Progenitor cell of endocrine pancreas (in vitro differentiated cells): Measurements from ENCODE around the gene AMACR. TPM values are rescaled to one million over a fixed set of nuclear protein-coding genes. Genes with fewer than 3 reads are reported as not detected.
A peak's percentile ranks its signal among the peaks of the same experiment; 100 is the strongest.
"Not testable (repeated sequence)": the region's sequence is repeated elsewhere in the genome, so short reads cannot be mapped to it uniquely, and the experiment has no call there.

ENCODE experiments used
- DNase-seq: peaks from one replicate; pipeline ENCODE4 v3.0.0; 2021; ENCODE audit warnings: low spot score; ENCODE audit not compliant: unreplicated experiment
- H3K27ac Mint-ChIP-seq: 2 replicates; pipeline ENCODE4 v1.8.0; 2021; ENCODE audit warnings: mild to moderate bottlenecking, moderate library complexity, mixed read lengths
- H3K27me3 Mint-ChIP-seq: 2 replicates; pipeline ENCODE4 v1.8.0; 2021; ENCODE audit warnings: mixed read lengths
- H3K36me3 Mint-ChIP-seq: 2 replicates; pipeline ENCODE4 v1.8.0; 2022; ENCODE audit warnings: mixed read lengths; ENCODE audit not compliant: insufficient read depth
- H3K4me1 Mint-ChIP-seq: 2 replicates; pipeline ENCODE4 v1.8.0; 2021; ENCODE audit warnings: low read depth, mixed read lengths
- H3K4me3 Mint-ChIP-seq: 2 replicates; pipeline ENCODE4 v1.8.0; 2021; ENCODE audit warnings: low read depth, mild to moderate bottlenecking, moderate library complexity, mixed read lengths
- H3K9me3 Mint-ChIP-seq: 2 replicates; pipeline ENCODE4 v1.8.0; 2021; ENCODE audit warnings: low read depth, mixed read lengths
- total RNA-seq: library from RNA; stranded (reverse); gene quantifications from 2 replicates; pipeline ENCODE4 v1.2.1, GENCODE V29; 2021
- TF ChIP-seq, protein P1 (sequence below): fragments of 200-600 bp; sonication (generic); IDR thresholded peaks from one replicate; pipeline ENCODE4 v1.5.0; 2021; ENCODE audit warnings: antibody characterized with exemption, mild to moderate bottlenecking; ENCODE audit not compliant: unreplicated experiment

AMACR gene
- total RNA-seq, 1 donor from 2014 or later, result 22.0 TPM

DNA sequence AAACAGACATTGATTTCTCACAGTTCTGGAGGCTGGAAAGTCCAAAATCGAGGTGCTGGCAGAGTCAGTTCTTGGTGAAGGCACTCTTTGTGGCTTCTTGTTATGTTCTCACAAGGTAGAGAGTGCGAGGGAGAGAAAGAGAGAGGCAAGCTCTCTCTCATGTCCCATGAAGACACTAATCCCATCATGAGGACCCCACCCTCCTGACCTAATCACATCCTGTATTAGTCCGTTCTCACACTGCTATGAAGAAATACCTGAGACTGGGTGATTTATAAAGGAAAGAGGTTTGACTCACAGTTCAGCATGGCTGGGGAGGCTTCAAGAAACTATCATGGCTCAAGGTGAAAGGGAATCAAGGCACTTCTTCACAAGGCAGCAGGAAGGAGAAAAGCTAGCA, 5.7 kb upstream of the AMACR start:
- Mint-ChIP-seq H3K27ac (no peak overlapping the region), H3K4me3 (no peak overlapping the region), H3K4me1 (peaks cover 25% of the 10 kb centered on the region), H3K27me3 (no peaks in the 10 kb centered on the region), H3K36me3 (peaks cover 6% of the 10 kb centered on the region), H3K9me3 (peaks cover 13% of the 10 kb centered on the region)
- TF ChIP-seq, protein P1, sequence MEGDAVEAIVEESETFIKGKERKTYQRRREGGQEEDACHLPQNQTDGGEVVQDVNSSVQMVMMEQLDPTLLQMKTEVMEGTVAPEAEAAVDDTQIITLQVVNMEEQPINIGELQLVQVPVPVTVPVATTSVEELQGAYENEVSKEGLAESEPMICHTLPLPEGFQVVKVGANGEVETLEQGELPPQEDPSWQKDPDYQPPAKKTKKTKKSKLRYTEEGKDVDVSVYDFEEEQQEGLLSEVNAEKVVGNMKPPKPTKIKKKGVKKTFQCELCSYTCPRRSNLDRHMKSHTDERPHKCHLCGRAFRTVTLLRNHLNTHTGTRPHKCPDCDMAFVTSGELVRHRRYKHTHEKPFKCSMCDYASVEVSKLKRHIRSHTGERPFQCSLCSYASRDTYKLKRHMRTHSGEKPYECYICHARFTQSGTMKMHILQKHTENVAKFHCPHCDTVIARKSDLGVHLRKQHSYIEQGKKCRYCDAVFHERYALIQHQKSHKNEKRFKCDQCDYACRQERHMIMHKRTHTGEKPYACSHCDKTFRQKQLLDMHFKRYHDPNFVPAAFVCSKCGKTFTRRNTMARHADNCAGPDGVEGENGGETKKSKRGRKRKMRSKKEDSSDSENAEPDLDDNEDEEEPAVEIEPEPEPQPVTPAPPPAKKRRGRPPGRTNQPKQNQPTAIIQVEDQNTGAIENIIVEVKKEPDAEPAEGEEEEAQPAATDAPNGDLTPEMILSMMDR, result no peak
- DNase-seq, result no peak

DNA sequence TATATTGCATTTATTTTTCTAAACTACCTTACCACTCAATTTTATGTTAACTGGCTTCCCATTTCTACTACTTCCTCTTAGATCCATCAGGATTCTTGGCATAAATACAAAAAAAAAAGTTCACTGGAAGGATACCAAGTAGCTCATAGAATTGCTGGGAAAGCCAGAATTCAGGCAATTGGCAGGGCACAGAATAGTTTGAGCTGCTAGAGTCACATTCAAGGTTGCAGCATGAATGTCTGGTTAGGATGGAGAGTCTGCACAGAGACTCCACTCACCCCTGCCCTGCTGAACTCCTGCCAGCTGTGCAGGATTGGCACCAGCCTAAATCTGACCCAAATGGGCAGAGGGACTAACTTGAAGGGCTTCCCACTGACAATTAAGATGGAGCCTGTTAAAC, 4.9 kb upstream of the AMACR start:
- TF ChIP-seq, protein P1, result no peak
- Mint-ChIP-seq H3K36me3 (peaks cover 6% of the 10 kb centered on the region), H3K27me3 (no peaks in the 10 kb centered on the region), H3K27ac (no peak overlapping the region), H3K4me3 (no peak overlapping the region), H3K9me3 (peaks cover 13% of the 10 kb centered on the region), H3K4me1 (peaks cover 28% of the 10 kb centered on the region)
- no peak for DNase-seq

DNA sequence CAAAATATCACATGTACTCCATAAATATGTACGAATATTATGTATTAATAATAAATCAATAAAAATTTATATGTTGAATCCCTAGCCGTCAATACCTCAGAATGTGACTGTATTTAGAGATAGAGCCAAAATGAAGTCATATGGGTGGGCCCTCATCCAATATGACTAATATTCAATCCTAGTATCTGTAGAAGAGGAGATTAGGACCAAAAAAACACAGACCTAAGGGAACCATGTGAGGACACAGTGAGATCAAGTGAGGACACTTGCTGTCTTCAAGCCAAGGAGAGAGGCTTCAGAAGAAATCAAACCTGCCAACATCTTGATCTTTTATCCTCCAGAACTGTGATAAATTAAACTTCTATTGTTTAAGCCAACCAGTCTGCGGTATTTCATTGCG, 3.7 kb upstream of the AMACR start:
- TF ChIP-seq, protein P1, result no peak
- Mint-ChIP-seq H3K27ac (no peak overlapping the region), H3K36me3 (peaks cover 6% of the 10 kb centered on the region), H3K4me3 (no peak overlapping the region), H3K27me3 (no peaks in the 10 kb centered on the region), H3K9me3 (peaks cover 13% of the 10 kb centered on the region), H3K4me1 (peaks cover 30% of the 10 kb centered on the region)
- no peak for DNase-seq

DNA sequence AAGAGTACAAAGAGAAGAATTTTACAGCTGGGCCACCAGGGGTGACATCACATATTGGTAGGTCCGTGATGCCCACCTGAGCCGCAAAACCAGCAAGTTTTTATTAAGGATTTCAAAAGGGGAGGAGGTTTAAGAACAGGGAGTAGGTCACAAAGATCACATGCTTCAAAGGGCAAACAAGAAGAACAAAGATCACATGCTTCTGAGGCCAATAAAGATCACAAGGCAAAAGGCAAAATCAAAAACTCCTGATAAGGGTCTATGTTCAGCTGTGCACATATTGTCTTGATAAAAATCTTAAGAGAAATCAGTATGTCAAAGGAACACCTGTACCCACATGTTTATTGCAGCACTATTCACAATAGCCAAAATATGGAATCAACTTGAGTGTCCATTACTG, 2.3 kb upstream of the AMACR start:
- not testable (repeated sequence) for H3K27me3 Mint-ChIP-seq, DNase-seq, H3K4me3 Mint-ChIP-seq, H3K36me3 Mint-ChIP-seq
- H3K27ac Mint-ChIP-seq, result peak overlapping the region; percentile 82
- H3K9me3 Mint-ChIP-seq, result peaks cover 13% of the 10 kb centered on the region
- H3K4me1 Mint-ChIP-seq, result peaks cover 36% of the 10 kb centered on the region

DNA sequence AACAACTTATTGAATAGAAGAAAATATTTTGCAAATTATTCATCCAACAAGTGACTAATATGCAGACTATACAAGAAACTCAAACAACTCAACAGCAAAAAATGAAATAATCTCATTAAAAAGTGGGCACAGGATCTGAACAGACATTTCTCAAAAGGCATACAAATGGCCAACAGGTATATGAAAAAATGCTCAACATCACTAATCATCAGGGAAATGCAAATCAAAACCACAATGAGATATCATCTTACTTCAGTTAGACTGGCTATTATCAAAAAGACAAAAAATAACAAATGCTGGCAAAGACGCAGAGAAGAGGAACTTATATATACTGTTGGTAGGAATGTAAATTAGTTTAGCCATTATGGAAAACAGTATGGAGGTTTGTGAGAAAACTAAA, 1.8 kb upstream of the AMACR start:
- Mint-ChIP-seq H3K4me3 (peak overlapping the region; percentile 87), H3K4me1 (peaks cover 37% of the 10 kb centered on the region), H3K27ac (peak overlapping the region; percentile 99), H3K9me3 (peaks cover 13% of the 10 kb centered on the region), H3K36me3 (peaks cover 9% of the 10 kb centered on the region), H3K27me3 (no peaks in the 10 kb centered on the region)
- TF ChIP-seq, protein P1, result no peak
- no peak for DNase-seq

DNA sequence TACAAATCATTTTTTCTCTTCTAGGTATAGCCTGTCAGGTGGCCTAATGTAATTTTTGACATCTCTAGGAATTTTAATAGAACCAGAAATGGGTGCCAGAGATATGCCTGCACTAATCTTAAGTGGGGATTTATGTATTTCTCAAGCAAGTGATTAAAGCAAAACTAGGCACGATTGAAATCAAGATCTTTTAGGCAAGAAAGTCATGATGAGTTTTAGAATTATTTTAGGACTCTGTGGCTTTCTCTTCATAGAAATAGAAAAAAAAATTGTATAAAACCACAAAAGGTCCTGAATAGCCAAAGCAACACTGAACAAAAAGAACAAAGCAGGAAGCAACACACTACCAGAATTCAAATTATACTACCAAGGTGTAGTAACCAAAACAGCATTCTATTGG, 952 bp upstream of the AMACR start:
- peaks cover 38% of the 10 kb centered on the region for H3K4me1 Mint-ChIP-seq
- peaks cover 12% of the 10 kb centered on the region for H3K9me3 Mint-ChIP-seq
- TF ChIP-seq, protein P1, result no peak
- peaks cover 13% of the 10 kb centered on the region for H3K36me3 Mint-ChIP-seq
- no peak for DNase-seq
- peak overlapping the region; percentile 99 for H3K27ac Mint-ChIP-seq
- no peaks in the 10 kb centered on the region for H3K27me3 Mint-ChIP-seq
- peak overlapping the region; percentile 87 for H3K4me3 Mint-ChIP-seq
